DND-41 (cell line): ENCODE results near the gene TAS2R42.

Experiments
- ATAC-seq: fragments of 200-7000 bp; cut with Tn5 transposase; 3 replicates; pipeline ENCODE4 v1.9.1; 2021; ENCODE audit warnings: low read depth; ENCODE audit not compliant: insufficient read depth
- DNase-seq: peaks from one replicate; pipeline ENCODE4 v3.0.0-alpha.2; 2020
- H2AFZ ChIP-seq: 2 replicates; pipeline ENCODE4 v1.6.0; 2012; ENCODE audit warnings: low read depth, low read length
- H3K27ac ChIP-seq: 2 replicates; pipeline ENCODE4 v1.5.1; 2012; ENCODE audit warnings: low read length, inconsistent platforms
- H3K27me3 ChIP-seq: fragments of 200-600 bp; sonication (generic); 2 replicates; pipeline ENCODE4 v1.6.0; 2012; ENCODE audit warnings: low read length, mild to moderate bottlenecking, inconsistent platforms; ENCODE audit not compliant: insufficient read depth, poor library complexity
- H3K36me3 ChIP-seq: 2 replicates; pipeline ENCODE4 v1.5.1; 2012; ENCODE audit warnings: low read length, inconsistent platforms; ENCODE audit not compliant: insufficient read depth
- H3K4me1 ChIP-seq: 2 replicates; pipeline ENCODE4 v1.5.1; 2012; ENCODE audit warnings: mild to moderate bottlenecking, low read length; ENCODE audit not compliant: insufficient read depth
- H3K4me2 ChIP-seq: 2 replicates; pipeline ENCODE4 v1.6.0; 2012; ENCODE audit warnings: mild to moderate bottlenecking, moderate library complexity, low read length, inconsistent platforms; ENCODE audit not compliant: insufficient read depth
- H3K4me3 ChIP-seq, 2 experiments: fragments of 200-600 bp in 1 of 2; shearing (Covaris generic) in 1 of 2; 2 replicates each; pipeline ENCODE4 v1.5.1; 2012 to 2016; ENCODE audit warnings: inconsistent platforms in 2 of 2, low read length in 2 of 2, mild to moderate bottlenecking in 2 of 2, low read depth in 1 of 2, moderate library complexity in 1 of 2
- H3K79me2 ChIP-seq: 2 replicates; pipeline ENCODE4 v1.6.0; 2012; ENCODE audit warnings: low read length, inconsistent platforms; ENCODE audit not compliant: insufficient read depth
- H3K9ac ChIP-seq: 2 replicates; pipeline ENCODE4 v1.6.0; 2012; ENCODE audit warnings: low read depth, mild to moderate bottlenecking, inconsistent platforms, low read length, moderate library complexity
- H3K9me3 ChIP-seq: 2 replicates; pipeline ENCODE4 v1.5.1; 2012; ENCODE audit warnings: low read length, moderate library complexity, mild to moderate bottlenecking, inconsistent platforms; ENCODE audit not compliant: insufficient read depth, severe bottlenecking
- H4K20me1 ChIP-seq: 2 replicates; pipeline ENCODE4 v1.6.0; 2012; ENCODE audit warnings: low read length; ENCODE audit not compliant: insufficient read depth
- EZH2 ChIP-seq: IDR thresholded peaks from 3 replicates; pipeline ENCODE4 v1.6.1; 2012; ENCODE audit warnings: borderline replicate concordance, low read depth, mild to moderate bottlenecking, moderate library complexity, low read length, inconsistent platforms; ENCODE audit not compliant: severe bottlenecking
- TF ChIP-seq, protein P1 (sequence below): IDR thresholded peaks from 2 replicates; pipeline ENCODE4 v1.5.1; 2012; ENCODE audit warnings: borderline replicate concordance, low read length, moderate library complexity, mild to moderate bottlenecking; ENCODE audit not compliant: poor library complexity, severe bottlenecking; ENCODE audit errors: extremely low read depth

Gene TAS2R42

DNA sequence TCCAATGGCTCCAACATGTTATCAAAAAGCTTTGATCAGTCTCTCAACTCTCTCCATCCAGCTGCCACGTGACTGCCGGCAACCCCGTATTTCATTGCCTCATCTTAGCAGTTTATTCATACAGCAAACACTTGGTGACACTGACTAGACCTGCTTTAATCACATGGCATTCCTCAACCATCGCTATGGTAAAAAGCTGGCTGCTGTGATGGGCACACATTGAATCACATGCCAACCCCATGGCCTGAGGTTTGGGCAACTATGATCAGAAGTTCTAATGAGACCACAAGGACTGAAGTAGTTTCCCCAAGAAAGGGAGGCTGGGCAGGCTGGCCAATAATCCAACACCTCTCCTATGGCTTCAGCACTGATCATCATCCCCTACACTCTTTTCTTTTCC, 40.6 kb upstream of the TAS2R42 start:
- ATAC-seq (no peak), DNase-seq (no peak)
- Histone ChIP-seq H3K36me3 (no peaks in the 10 kb centered on the region), H3K4me1 (no peaks in the 10 kb centered on the region), H3K27ac (no peak overlapping the region), H3K4me2 (no peak overlapping the region), H3K9ac (no peak overlapping the region), H3K4me3 (no peak overlapping the region), H3K79me2 (no peaks in the 10 kb centered on the region), H2AFZ (no peak overlapping the region), H3K9me3 (no peaks in the 10 kb centered on the region), H3K27me3 (peaks cover 7% of the 10 kb centered on the region), H4K20me1 (no peaks in the 10 kb centered on the region)
- TF ChIP-seq, protein P1, sequence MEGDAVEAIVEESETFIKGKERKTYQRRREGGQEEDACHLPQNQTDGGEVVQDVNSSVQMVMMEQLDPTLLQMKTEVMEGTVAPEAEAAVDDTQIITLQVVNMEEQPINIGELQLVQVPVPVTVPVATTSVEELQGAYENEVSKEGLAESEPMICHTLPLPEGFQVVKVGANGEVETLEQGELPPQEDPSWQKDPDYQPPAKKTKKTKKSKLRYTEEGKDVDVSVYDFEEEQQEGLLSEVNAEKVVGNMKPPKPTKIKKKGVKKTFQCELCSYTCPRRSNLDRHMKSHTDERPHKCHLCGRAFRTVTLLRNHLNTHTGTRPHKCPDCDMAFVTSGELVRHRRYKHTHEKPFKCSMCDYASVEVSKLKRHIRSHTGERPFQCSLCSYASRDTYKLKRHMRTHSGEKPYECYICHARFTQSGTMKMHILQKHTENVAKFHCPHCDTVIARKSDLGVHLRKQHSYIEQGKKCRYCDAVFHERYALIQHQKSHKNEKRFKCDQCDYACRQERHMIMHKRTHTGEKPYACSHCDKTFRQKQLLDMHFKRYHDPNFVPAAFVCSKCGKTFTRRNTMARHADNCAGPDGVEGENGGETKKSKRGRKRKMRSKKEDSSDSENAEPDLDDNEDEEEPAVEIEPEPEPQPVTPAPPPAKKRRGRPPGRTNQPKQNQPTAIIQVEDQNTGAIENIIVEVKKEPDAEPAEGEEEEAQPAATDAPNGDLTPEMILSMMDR, result no peak
- TF ChIP-seq EZH2, result no peak

DNA sequence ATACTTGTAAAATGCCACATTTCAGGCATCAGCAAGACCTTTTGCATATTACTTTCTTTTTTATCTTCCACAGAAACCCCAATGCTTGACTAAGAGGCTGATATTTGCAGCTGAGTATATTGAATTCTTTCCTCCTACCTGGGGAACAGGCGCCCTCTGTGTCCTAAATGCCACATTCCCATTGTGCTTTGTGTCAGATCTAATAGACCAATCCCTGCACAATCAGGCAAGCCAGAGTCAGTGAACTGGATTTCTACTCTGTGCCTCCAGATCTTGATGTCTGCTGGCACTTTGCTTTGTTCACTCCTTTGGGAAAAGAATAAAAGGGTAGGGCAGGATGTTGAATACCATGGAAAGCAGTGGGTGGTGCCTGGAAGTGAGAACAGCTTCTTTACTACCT, 22.4 kb upstream of the TAS2R42 start:
- H3K36me3 ChIP-seq, result no peaks in the 10 kb centered on the region
- TF ChIP-seq EZH2, result no peak
- TF ChIP-seq, protein P1, result peak; percentile 3
- no peak overlapping the region for H3K4me3 ChIP-seq
- H3K79me2 ChIP-seq, result no peaks in the 10 kb centered on the region
- H3K27ac ChIP-seq, result no peak overlapping the region
- H2AFZ ChIP-seq, result no peak overlapping the region
- no peak overlapping the region for H3K4me2 ChIP-seq
- H3K9ac ChIP-seq, result no peak overlapping the region
- no peaks in the 10 kb centered on the region for H3K4me1 ChIP-seq
- no peaks in the 10 kb centered on the region for H3K9me3 ChIP-seq
- DNase-seq (no peak), ATAC-seq (no peak)
- no peaks in the 10 kb centered on the region for H4K20me1 ChIP-seq
- no peaks in the 10 kb centered on the region for H3K27me3 ChIP-seq

DNA sequence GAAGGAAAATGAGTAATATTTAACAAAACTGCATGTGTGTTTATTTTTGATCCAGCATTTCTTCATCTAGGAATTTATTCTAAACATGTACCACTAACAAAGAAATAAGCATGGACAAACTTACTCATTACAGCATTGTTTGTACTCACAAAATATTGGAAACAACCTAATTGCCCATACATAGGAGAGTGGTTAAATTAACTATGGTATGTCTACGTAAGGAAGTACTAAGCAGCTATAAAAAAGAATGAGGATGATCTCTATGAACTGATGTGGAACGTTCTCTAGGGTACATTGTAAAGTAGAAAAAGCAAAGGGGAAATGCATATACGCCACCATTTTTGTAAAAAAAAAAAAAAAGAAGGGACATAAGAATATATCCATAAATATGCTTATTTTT, 17.4 kb upstream of the TAS2R42 start:
- DNase-seq, result no peak
- no peaks in the 10 kb centered on the region for H3K79me2 ChIP-seq
- no peaks in the 10 kb centered on the region for H3K27me3 ChIP-seq
- H4K20me1 ChIP-seq, result no peaks in the 10 kb centered on the region
- no peak for ATAC-seq
- H3K9me3 ChIP-seq, result no peaks in the 10 kb centered on the region
- H3K4me2 ChIP-seq, result no peak overlapping the region
- H3K27ac ChIP-seq, result no peak overlapping the region
- no peak for TF ChIP-seq EZH2
- TF ChIP-seq, protein P1, result no peak
- no peak overlapping the region for H2AFZ ChIP-seq
- no peaks in the 10 kb centered on the region for H3K4me1 ChIP-seq
- no peaks in the 10 kb centered on the region for H3K36me3 ChIP-seq
- no peak overlapping the region for H3K4me3 ChIP-seq
- no peak overlapping the region for H3K9ac ChIP-seq

DNA sequence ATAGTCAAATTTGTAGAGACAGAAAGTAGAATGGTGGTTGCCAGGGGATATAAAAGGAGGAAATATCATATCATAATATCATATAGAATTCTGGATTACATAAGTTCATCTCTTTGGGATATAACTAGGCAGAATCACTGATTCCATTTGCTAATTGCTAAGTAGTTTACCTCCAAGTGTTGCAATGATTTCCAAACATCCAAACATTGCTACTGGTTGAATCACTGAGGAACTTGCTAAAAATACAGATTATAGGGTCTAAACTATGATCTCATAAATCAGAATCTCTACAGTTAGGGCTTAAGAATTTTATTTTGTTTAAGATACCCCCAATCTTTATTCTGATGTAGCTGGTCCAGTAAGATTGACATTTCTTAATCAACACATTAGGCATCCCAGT, 16.1 kb upstream of the TAS2R42 start:
- ATAC-seq, result no peak
- Histone ChIP-seq H3K4me1 (no peaks in the 10 kb centered on the region), H3K79me2 (no peaks in the 10 kb centered on the region), H2AFZ (no peak overlapping the region), H3K4me2 (no peak overlapping the region), H3K27me3 (no peaks in the 10 kb centered on the region), H3K4me3 (no peak overlapping the region), H3K36me3 (no peaks in the 10 kb centered on the region), H4K20me1 (no peaks in the 10 kb centered on the region; the same call in 1 of the 2 replicates), H3K9ac (no peak overlapping the region), H3K9me3 (no peaks in the 10 kb centered on the region), H3K27ac (no peak overlapping the region)
- no peak for DNase-seq
- TF ChIP-seq, protein P1, result no peak
- TF ChIP-seq EZH2, result no peak
